Measurements from ENCODE around the gene H2BK1.

H2BK1 gene

GRCh38 chr7:151176401-151176800 lies 33.9 kb downstream of the H2BK1 start:
- no peak for DNase-seq

- DNase-seq = no peak
Observed at GRCh38 chr7:151175793-151176311, 34.4 kb downstream of the H2BK1 start.

- DNase-seq = no peak
Observed at GRCh38 chr7:151175047-151175792, 35.1 kb downstream of the H2BK1 start.

GRCh38 chr7:151174246-151175046 lies 35.8 kb downstream of the H2BK1 start:
- peak in 2 of 3 donors; percentile 22 to 26 for DNase-seq

- no peak for DNase-seq
Observed at GRCh38 chr7:151173386-151174245, 36.7 kb downstream of the H2BK1 start.

GRCh38 chr7:151172273-151173141 lies 37.8 kb downstream of the H2BK1 start:
- peak; percentile 78 to 92 (median 89) for DNase-seq

- DNase-seq = no peak
Observed at GRCh38 chr7:151168787-151169162, 41.5 kb downstream of the H2BK1 start.

- peak; percentile 66 to 87 (median 68) for DNase-seq
Observed at GRCh38 chr7:151168003-151168786, 42.1 kb downstream of the H2BK1 start.

- DNase-seq = peak; percentile 28 to 66 (median 35)
Observed at GRCh38 chr7:151167197-151167961, 42.9 kb downstream of the H2BK1 start, which contains the start of gene GBX1. Gene GBX1, minus strand, starts transcription at chr7:151167694. Its CDS starts 146 bp downstream, at chr7:151167548.

GRCh38 chr7:151166629-151167196 lies 43.6 kb downstream of the H2BK1 start:
- DNase-seq = no peak

GRCh38 chr7:151161757-151162156 lies 48.5 kb downstream of the H2BK1 start:
- no peak for DNase-seq

All from suppressor macrophage treated with lipopolysaccharide for 1 hour (primary cell).